K562 (cell line): ENCODE data around the gene SH2B2.

Experiments used
- EZH2 ChIP-seq: IDR thresholded peaks from 2 replicates; pipeline ENCODE4 v1.6.1; 2012; ENCODE audit warnings: low read depth, mild to moderate bottlenecking, inconsistent platforms, low read length, borderline replicate concordance
- HLTF ChIP-seq: fragments of 450-650 bp; IDR thresholded peaks from 2 replicates; pipeline ENCODE4 v1.6.1; 2016
- SIX5 ChIP-seq, 2 experiments: IDR thresholded peaks; 2 replicates each; pipeline ENCODE4 v1.6.1; 2011; ENCODE audit warnings: low read length in 2 of 2, borderline replicate concordance in 1 of 2, low read depth in 1 of 2, mild to moderate bottlenecking in 1 of 2, moderate library complexity in 1 of 2; ENCODE audit not compliant: insufficient read depth in 1 of 2
- TCF7L2 ChIP-seq: fragments of 150-350 bp; IDR thresholded peaks from 2 replicates; pipeline ENCODE4 v1.6.1; 2016; ENCODE audit warnings: low read depth, mild to moderate bottlenecking, low read length, moderate library complexity
- ZNF282 ChIP-seq: sonication (generic); formaldehyde crosslinking; IDR thresholded peaks from 2 replicates; pipeline ENCODE4 v1.8.1; 2023; ENCODE audit warnings: missing genetic modification reagents
- TF ChIP-seq, protein P1 (sequence below): sonication (generic); formaldehyde crosslinking; IDR thresholded peaks from 2 replicates; pipeline ENCODE4 v1.8.1; 2023; ENCODE audit warnings: mild to moderate bottlenecking, missing genetic modification reagents
- TF ChIP-seq, protein P2 (sequence below), 3 experiments: IDR thresholded peaks in 2 of 3; conservative IDR thresholded peaks in 1 of 3; 2 replicates each; pipeline ENCODE4 v1.5.1; 2011 to 2012; ENCODE audit warnings: low read length in 3 of 3, mild to moderate bottlenecking in 3 of 3, control low read depth in 2 of 3, improper control_type of control experiment in 1 of 3, inconsistent platforms in 1 of 3, low read depth in 1 of 3, mixed read lengths in 1 of 3, moderate library complexity in 1 of 3; ENCODE audit not compliant: insufficient read depth in 2 of 3

DNA sequence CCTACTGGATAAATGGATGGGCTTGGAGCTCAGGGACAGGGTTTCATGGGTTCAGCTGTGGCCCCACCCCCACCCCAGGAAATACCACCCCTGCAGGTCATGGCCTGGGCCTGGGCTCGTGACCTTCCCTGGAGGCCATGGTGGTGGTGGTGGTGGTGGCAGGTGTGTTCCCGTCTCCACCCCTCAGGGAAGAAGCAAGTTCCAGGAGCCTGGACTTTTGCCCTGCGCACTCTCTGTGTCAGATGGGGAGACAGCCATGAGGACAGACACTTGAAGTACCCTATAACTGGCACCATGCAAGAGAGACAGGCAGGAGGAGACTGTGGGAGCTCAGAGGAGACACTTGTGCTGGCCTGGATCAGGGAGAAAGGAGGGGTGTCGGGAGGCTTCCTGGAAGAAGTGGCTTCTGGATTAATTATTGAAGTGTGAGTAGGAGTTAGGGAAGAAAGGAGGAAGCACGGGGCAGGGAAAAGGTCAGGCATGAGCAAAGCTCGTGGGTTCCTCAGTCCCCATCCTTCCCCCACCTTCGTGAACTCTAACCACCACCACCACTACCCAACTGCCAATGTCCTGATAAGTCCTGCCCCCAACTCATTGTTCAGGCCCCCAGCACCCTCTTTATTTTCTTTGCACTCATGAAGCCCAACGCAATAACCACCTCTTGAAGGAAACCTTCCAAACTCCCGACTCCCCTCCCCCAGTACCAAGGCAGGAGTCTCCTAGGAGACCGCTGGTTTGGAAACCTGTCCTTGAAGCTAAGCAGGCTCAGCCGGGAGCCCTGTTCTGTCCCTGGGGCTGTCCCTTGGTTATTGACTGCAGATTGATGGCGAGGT is 8.9 kb downstream of the SH2B2 start:
- TF ChIP-seq, protein P1, sequence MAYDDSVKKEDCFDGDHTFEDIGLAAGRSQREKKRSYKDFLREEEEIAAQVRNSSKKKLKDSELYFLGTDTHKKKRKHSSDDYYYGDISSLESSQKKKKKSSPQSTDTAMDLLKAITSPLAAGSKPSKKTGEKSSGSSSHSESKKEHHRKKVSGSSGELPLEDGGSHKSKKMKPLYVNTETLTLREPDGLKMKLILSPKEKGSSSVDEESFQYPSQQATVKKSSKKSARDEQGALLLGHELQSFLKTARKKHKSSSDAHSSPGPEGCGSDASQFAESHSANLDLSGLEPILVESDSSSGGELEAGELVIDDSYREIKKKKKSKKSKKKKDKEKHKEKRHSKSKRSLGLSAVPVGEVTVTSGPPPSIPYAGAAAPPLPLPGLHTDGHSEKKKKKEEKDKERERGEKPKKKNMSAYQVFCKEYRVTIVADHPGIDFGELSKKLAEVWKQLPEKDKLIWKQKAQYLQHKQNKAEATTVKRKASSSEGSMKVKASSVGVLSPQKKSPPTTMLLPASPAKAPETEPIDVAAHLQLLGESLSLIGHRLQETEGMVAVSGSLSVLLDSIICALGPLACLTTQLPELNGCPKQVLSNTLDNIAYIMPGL (CRISPR knock-in tag): no peak
- TF ChIP-seq, protein P2, sequence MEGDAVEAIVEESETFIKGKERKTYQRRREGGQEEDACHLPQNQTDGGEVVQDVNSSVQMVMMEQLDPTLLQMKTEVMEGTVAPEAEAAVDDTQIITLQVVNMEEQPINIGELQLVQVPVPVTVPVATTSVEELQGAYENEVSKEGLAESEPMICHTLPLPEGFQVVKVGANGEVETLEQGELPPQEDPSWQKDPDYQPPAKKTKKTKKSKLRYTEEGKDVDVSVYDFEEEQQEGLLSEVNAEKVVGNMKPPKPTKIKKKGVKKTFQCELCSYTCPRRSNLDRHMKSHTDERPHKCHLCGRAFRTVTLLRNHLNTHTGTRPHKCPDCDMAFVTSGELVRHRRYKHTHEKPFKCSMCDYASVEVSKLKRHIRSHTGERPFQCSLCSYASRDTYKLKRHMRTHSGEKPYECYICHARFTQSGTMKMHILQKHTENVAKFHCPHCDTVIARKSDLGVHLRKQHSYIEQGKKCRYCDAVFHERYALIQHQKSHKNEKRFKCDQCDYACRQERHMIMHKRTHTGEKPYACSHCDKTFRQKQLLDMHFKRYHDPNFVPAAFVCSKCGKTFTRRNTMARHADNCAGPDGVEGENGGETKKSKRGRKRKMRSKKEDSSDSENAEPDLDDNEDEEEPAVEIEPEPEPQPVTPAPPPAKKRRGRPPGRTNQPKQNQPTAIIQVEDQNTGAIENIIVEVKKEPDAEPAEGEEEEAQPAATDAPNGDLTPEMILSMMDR (IDR thresholded peaks at IDR 0.05 in 2 of 3, conservative IDR thresholded peaks at IDR 0.05 in 1 of 3; ENCODE audit: insufficient read depth in 2 of 3, low read depth in 1 of 3, low read length in 3 of 3): no peak
- no peak for TF ChIP-seq EZH2
- no peak for TF ChIP-seq ZNF282 (CRISPR knock-in tag)
- TF ChIP-seq SIX5 (IDR thresholded peaks at IDR 0.05; ENCODE audit: borderline replicate concordance in 1 of 2, insufficient read depth in 1 of 2, low read depth in 1 of 2, low read length in 2 of 2): no peak
- no peak for TF ChIP-seq HLTF
- TF ChIP-seq TCF7L2: no peak
